HUES6 (cell line): ENCODE results near the gene AFF3.
"Not testable (repeated sequence)": the region's sequence is repeated elsewhere in the genome, so short reads cannot be mapped to it uniquely, and the experiment has no call there.

Experiments used
- H3K27ac ChIP-seq: 2 replicates; pipeline ENCODE4 v1.7.0; 2013; ENCODE audit warnings: low read depth, mild to moderate bottlenecking, low read length, inconsistent platforms
- H3K27me3 ChIP-seq: 2 replicates; pipeline ENCODE4 v1.6.1; 2013; ENCODE audit warnings: low read length; ENCODE audit not compliant: control insufficient read depth, insufficient read depth
- H3K36me3 ChIP-seq: 2 replicates; pipeline ENCODE4 v1.6.1; 2013; ENCODE audit warnings: low read length; ENCODE audit not compliant: control insufficient read depth, insufficient read depth
- H3K4me1 ChIP-seq: 2 replicates; pipeline ENCODE4 v1.6.1; 2013; ENCODE audit warnings: low read length; ENCODE audit not compliant: control insufficient read depth, insufficient read depth
- H3K4me3 ChIP-seq: 2 replicates; pipeline ENCODE4 v1.5.1; 2013; ENCODE audit warnings: low read depth, low read length
- H3K9ac ChIP-seq: one replicate; pipeline ENCODE4 v1.6.1; 2013; ENCODE audit warnings: mild to moderate bottlenecking, low read length
- H3K9me3 ChIP-seq: 2 replicates; pipeline ENCODE4 v1.6.1; 2013; ENCODE audit warnings: low read depth, low read length; ENCODE audit not compliant: control insufficient read depth, insufficient read depth

The AFF3 gene

GRCh38 chr2:99672766-99673350 lies 469.5 kb downstream of the AFF3 start:
- H3K4me3 ChIP-seq = no peak overlapping the region
- H3K4me1 ChIP-seq = peaks cover 4% of the 10 kb centered on the region; the same call in 1 of the 2 replicates
- H3K36me3 ChIP-seq = no peaks in the 10 kb centered on the region
- no peaks in the 10 kb centered on the region for H3K27me3 ChIP-seq
- H3K9me3 ChIP-seq = no peaks in the 10 kb centered on the region
- no peak overlapping the region for H3K9ac ChIP-seq
- H3K27ac ChIP-seq = no peak overlapping the region

- Histone ChIP-seq H3K4me1 (peaks cover 2% of the 10 kb centered on the region; the same call in 1 of the 2 replicates), H3K9ac (no peak overlapping the region), H3K27ac (no peak overlapping the region), H3K36me3 (no peaks in the 10 kb centered on the region), H3K27me3 (no peaks in the 10 kb centered on the region), H3K4me3 (no peak overlapping the region), H3K9me3 (no peaks in the 10 kb centered on the region)
Measured at GRCh38 chr2:99670768-99671734, 471.3 kb downstream of the AFF3 start.

- H3K9ac ChIP-seq = no peak overlapping the region
- no peaks in the 10 kb centered on the region for H3K27me3 ChIP-seq
- no peak overlapping the region for H3K27ac ChIP-seq
- no peaks in the 10 kb centered on the region for H3K9me3 ChIP-seq
- no peaks in the 10 kb centered on the region for H3K4me1 ChIP-seq
- no peak overlapping the region for H3K4me3 ChIP-seq
- H3K36me3 ChIP-seq = no peaks in the 10 kb centered on the region
Measured at GRCh38 chr2:99666256-99666655, 476.1 kb downstream of the AFF3 start.

GRCh38 chr2:99663641-99664040 lies 478.7 kb downstream of the AFF3 start:
- H3K36me3 ChIP-seq = no peaks in the 10 kb centered on the region
- H3K9me3 ChIP-seq = no peaks in the 10 kb centered on the region
- H3K9ac ChIP-seq = no peak overlapping the region

GRCh38 chr2:99662761-99663341 lies 479.5 kb downstream of the AFF3 start:
- Histone ChIP-seq H3K27me3 (no peaks in the 10 kb centered on the region), H3K36me3 (no peaks in the 10 kb centered on the region), H3K4me1 (no peaks in the 10 kb centered on the region), H3K9ac (no peak overlapping the region), H3K9me3 (no peaks in the 10 kb centered on the region), H3K4me3 (no peak overlapping the region), H3K27ac (no peak overlapping the region)

More at GRCh38 chr2:99663641-99664040, 478.7 kb downstream of the AFF3 start:
- no peak overlapping the region for H3K4me3 ChIP-seq
- no peaks in the 10 kb centered on the region for H3K27me3 ChIP-seq
- no peak overlapping the region for H3K27ac ChIP-seq
- no peaks in the 10 kb centered on the region for H3K4me1 ChIP-seq

- not testable (repeated sequence) for H3K4me1 ChIP-seq, H3K36me3 ChIP-seq, H3K9me3 ChIP-seq, H3K4me3 ChIP-seq, H3K27ac ChIP-seq, H3K9ac ChIP-seq, H3K27me3 ChIP-seq
Measured at GRCh38 chr2:99661761-99662160, 480.6 kb downstream of the AFF3 start.

GRCh38 chr2:99660616-99661406 lies 481.6 kb downstream of the AFF3 start:
- Histone ChIP-seq H3K4me3 (no peak overlapping the region), H3K4me1 (no peaks in the 10 kb centered on the region), H3K36me3 (no peaks in the 10 kb centered on the region), H3K27me3 (no peaks in the 10 kb centered on the region), H3K9me3 (no peaks in the 10 kb centered on the region), H3K27ac (no peak overlapping the region), H3K9ac (no peak overlapping the region)

GRCh38 chr2:99659874-99660273 lies 482.5 kb downstream of the AFF3 start:
- no peak overlapping the region for H3K9ac ChIP-seq
- no peaks in the 10 kb centered on the region for H3K27me3 ChIP-seq
- H3K27ac ChIP-seq = no peak overlapping the region
- no peaks in the 10 kb centered on the region for H3K9me3 ChIP-seq
- no peaks in the 10 kb centered on the region for H3K36me3 ChIP-seq
- no peak overlapping the region for H3K4me3 ChIP-seq
- H3K4me1 ChIP-seq = no peaks in the 10 kb centered on the region

- Histone ChIP-seq H3K27ac (no peak overlapping the region), H3K27me3 (no peaks in the 10 kb centered on the region), H3K9ac (no peak overlapping the region), H3K36me3 (no peaks in the 10 kb centered on the region), H3K9me3 (no peaks in the 10 kb centered on the region), H3K4me3 (no peak overlapping the region), H3K4me1 (peaks cover 5% of the 10 kb centered on the region)
Measured at GRCh38 chr2:99657691-99658258, 484.6 kb downstream of the AFF3 start.

GRCh38 chr2:99656994-99657393 lies 485.4 kb downstream of the AFF3 start:
- no peak overlapping the region for H3K9ac ChIP-seq
- no peaks in the 10 kb centered on the region for H3K36me3 ChIP-seq
- no peak overlapping the region for H3K27ac ChIP-seq
- peaks cover 13% of the 10 kb centered on the region for H3K4me1 ChIP-seq
- no peaks in the 10 kb centered on the region for H3K27me3 ChIP-seq
- H3K9me3 ChIP-seq = no peaks in the 10 kb centered on the region
- no peak overlapping the region for H3K4me3 ChIP-seq
